GM21447 (cell line): Measurements from ENCODE around the gene SEMA3E.
A peak's percentile ranks its signal among the peaks of the same experiment; 100 is the strongest.
"Not testable (repeated sequence)": the region's sequence is repeated elsewhere in the genome, so short reads cannot be mapped to it uniquely, and the experiment has no call there.

ENCODE experiments used
- ATAC-seq: cut with Tn5 transposase; IDR thresholded peaks from one replicate; pipeline ENCODE4 v1.9.1; 2021; ENCODE audit not compliant: unreplicated experiment

The SEMA3E gene

DNA sequence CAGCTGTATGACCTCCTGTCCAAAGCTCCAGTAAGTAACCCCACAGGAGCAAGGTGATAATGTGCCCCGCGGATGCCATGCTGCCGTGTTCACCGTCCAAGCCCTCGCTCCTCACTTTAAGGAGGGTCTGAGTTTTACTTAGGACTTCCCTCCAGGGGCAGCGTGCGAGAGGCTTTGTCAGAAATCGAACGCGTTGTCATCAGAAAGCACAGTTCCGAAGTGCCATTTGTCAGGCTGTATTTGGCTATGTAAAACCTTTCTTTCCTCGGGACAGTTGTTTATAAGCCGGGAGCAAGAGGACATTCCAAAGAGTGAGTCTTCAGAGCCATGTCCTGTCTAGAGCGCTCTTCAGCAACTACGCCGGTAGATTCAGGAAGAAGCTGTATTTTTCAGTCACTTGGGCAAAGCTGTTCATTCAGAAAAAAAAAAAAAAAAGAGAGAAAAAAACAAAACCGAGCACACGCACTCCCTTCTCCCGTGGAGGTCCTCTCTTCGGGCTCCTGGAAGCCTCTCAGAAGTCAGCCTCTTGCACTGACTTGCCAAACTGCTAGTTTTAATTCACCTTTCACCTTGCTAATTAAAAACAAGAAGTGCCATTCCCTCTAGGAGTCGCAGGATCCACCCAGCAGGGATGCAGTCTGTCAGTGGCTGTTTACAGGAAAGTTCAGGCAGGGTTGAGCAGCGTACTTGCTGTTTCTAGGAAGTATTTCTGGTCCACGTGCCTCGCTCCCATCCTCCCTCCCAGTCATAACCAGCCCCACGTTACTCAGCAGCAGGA is at the start of gene SEMA3E:
SEMA3E (minus strand) TSS at position 676 of the 778 bp plus-strand sequence.
- ATAC-seq: no peak

GRCh38 chr7:83697804-83698530 is 49.0 kb upstream of the SEMA3E start:
- ATAC-seq: no peak

GRCh38 chr7:83696101-83696500 is 47.2 kb upstream of the SEMA3E start:
- no peak for ATAC-seq

GRCh38 chr7:83695128-83695960 is 46.4 kb upstream of the SEMA3E start:
- no peak for ATAC-seq

DNA sequence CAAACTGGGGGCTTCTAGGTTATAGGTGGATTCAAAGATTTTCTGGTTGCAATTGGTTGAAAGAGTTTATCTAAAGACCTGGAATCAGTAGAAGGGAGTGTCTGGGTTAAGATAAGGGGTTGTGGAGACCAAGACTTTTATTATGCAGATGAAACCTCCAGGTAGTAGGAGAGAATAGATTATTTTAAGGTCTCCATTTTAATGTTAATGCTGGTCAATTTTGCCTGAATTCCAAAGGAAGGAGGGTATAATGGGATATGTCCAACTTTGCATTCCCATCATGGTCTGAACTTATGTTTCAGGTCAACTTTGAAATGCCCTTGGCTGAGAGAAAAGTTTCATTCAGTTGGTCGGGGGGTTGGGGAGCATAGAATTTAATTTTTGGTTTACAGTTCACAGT is 44.3 kb upstream of the SEMA3E start:
- no peak for ATAC-seq

GRCh38 chr7:83691095-83691494 is 42.2 kb upstream of the SEMA3E start:
- no peak for ATAC-seq

- no peak for ATAC-seq
These were observed 40.9 kb upstream of the SEMA3E start for GRCh38 chr7:83689855-83690254.

- ATAC-seq: no peak
These were observed 37.5 kb upstream of the SEMA3E start for GRCh38 chr7:83686416-83686815.

DNA sequence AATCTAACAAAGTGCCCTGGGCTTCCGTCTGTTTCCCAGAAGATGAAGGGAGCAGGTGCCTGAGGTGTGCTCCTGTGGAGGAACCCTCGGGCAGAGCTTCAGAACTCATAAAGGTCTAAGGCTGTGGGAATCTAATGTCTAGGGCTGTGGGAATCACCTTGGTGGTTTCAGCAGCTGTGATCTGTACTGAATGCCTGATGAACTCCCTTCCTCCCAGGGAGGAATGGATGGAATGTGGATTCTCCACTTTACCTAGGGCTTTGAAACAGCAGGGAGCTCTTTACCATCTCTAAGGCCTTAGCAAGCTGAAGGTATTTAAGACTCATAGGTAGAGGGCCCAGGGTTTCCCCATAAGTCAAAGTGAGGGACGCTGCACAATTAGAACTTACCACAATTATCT is 36.0 kb upstream of the SEMA3E start:
- no peak for ATAC-seq

- no peak for ATAC-seq
These were observed 32.4 kb upstream of the SEMA3E start for GRCh38 chr7:83681200-83681778.

DNA sequence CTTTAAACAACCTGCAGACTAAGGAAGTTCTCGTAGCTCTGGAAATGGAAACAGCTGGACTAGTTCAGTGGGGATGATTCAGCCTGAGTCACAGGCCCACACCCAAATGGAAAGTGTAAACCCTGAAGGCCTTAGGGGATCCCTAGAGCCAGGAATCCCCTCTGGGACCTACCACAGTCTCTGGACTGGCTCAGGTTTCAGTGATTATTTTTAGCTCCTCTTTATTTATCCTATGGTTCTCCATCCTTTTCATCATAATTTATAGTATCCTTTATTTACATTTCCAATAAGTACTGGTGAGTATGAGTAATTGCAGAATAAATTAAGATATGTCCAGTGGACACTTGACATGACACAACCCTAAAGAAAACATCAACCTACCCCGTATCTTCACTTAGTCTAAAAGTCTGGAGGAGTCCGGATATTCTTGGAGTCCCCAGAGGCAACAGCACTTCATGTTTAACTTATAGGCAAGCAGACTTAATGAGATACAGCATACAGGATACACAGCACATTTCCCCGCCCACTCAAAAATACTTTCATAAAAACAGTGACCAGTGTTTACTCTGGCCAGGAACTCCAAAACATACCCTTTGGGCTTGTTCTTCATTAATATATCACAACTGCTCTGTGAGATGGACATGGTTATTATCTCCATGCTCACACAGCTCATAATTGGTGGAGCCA is 28.4 kb upstream of the SEMA3E start:
- ATAC-seq: no peak

- not testable (repeated sequence) for ATAC-seq
These were observed 24.4 kb upstream of the SEMA3E start for GRCh38 chr7:83673291-83673690.

- no peak for ATAC-seq
These were observed 23.2 kb upstream of the SEMA3E start for GRCh38 chr7:83672157-83672556.

DNA sequence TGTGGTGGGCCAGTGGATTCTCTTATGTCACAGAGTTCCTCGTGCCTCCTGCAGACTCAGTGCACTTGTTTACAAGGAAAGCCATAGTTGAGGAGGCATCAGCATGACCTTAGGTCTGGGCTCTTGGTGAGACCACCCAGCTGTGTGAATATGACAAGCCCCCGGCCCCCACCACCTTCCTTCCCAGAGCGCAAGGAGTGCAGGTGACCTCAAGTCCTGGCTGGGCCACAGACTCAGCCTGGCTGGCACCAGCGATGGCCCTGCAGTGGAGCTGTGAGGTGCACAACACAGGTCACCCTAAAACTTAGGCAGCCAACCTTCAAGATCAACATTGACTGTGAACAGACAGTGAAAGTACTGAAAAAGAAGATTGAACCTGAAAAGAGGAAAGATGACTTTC is 14.2 kb upstream of the SEMA3E start:
- no peak for ATAC-seq

- no peak for ATAC-seq
These were observed 9.2 kb upstream of the SEMA3E start for GRCh38 chr7:83658126-83658525.

DNA sequence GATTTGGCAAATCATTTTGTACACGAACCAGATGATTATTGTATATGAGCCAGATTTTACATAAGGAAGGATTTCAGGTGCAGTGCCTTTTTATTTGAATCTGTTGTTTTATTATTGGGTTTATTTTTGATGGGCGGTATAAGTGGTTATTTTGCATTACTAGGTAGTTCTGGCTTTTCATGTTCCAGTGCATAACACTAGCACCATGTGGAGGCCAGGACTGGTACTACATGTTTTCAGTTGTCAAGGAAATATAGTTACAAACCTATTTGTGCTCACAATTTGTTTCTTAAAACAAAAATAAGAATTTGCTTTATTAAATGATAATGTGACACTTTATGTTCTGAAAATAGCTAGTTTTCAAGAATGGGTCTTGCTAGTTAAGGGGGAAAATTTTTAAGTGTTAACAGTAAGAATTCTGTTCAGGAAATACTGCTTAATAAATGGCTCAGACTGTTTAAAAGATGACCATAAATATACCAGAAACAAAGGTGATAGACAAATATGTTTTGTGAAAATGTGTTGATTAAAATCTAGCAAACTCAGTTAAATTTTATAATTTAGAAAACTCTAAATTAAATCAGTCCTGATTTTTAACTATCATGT is 7.1 kb upstream of the SEMA3E start:
- ATAC-seq: peak; percentile 58

DNA sequence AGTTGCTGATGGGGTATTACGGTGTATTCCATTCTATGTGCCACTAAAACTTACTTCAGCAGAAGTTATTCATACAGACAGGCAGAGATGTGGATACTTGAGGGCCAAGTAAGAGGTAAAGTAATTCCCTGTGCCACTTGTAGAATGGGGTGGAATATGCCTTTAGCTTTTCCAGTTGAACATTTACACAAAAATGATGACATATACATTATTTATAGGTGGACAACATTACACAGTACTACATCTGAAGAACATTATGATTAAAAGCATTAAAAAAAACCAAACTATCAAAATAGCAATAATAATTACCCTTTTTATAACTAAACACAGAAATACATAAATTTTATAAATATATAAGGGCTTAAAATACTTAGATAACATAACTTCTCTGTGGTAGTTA is 3.5 kb upstream of the SEMA3E start:
- no peak for ATAC-seq

DNA sequence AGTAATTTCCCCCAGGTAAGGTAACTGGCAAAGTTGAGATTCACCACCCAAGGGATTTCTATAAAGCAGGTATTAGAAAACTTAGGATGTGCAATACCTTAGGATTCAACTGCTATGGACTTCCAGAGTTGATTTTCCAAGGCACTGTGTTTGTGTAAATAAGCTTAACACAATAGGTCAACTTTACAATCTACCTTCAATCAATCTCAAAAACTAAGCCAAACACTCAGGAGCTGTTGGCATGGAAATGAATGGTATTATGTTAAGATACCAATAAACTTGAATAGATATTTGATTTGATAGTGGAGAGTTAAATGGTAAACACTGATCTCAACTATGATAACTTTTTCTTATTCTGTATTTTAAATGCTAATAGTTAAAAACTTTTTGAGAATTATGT is 762 bp upstream of the SEMA3E start:
- no peak for ATAC-seq

- ATAC-seq: no peak
These were observed 2.9 kb downstream of the SEMA3E start for GRCh38 chr7:83646027-83646426.

DNA sequence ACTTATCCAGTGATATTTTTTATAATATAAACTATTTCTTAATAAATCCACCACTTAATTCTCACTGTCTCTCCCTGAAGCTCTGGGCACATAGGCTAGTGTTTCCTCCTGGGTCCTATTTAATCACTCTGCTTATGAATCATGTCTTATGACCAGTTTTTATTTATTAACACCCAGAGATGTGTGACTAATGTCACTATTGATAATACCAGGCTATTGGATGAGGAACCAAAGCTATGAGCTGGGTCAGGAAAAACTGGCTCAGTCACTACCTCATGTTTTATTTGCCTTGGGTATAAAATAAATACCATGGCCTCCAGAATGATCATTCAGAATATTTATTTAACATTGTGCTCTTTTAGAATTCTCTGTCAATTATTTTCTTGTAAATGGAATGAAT is 5.2 kb downstream of the SEMA3E start:
- no peak for ATAC-seq
